Epithelial cell of proximal tubule (primary cell): ENCODE measurements around the gene SPATA19. TPM values are rescaled to one million over a fixed set of nuclear protein-coding genes. Genes with fewer than 3 reads are reported as not detected.

Experiments used
- DNase-seq: peaks from one replicate; pipeline ENCODE4 v3.0.0-alpha.2; 2011; ENCODE audit warnings: low read depth
- H3K4me3 ChIP-seq: 2 replicates; pipeline ENCODE4 v1.5.1; 2011; ENCODE audit warnings: low read depth, mild to moderate bottlenecking, low read length
- CTCF ChIP-seq: conservative IDR thresholded peaks from 2 replicates; pipeline ENCODE4 v1.5.1; 2012; ENCODE audit warnings: low read depth, mild to moderate bottlenecking, low read length
- total RNA-seq: library from RNA; depleted of rRNA; stranded (reverse); fragments of >200 nt; gene quantifications from 2 replicates; pipeline ENCODE4 v1.2.3, GENCODE V29; 2015

SPATA19 gene
- total RNA-seq, 1 donor from 2014 or later: not detected

GRCh38 chr11:133818302-133818701 lies 27.0 kb downstream of the SPATA19 start:
- no peak for TF ChIP-seq CTCF
- DNase-seq: no peak
- no peak overlapping the region for H3K4me3 ChIP-seq

GRCh38 chr11:133817449-133817848 lies 27.9 kb downstream of the SPATA19 start:
- no peak for TF ChIP-seq CTCF
- no peak for DNase-seq
- H3K4me3 ChIP-seq: no peak overlapping the region

GRCh38 chr11:133816146-133816870 lies 29.0 kb downstream of the SPATA19 start:
- no peak overlapping the region for H3K4me3 ChIP-seq
- TF ChIP-seq CTCF: no peak
- no peak for DNase-seq

GRCh38 chr11:133815636-133816035 lies 29.7 kb downstream of the SPATA19 start:
- TF ChIP-seq CTCF: no peak
- DNase-seq: no peak
- H3K4me3 ChIP-seq: no peak overlapping the region

GRCh38 chr11:133814588-133815100 lies 30.7 kb downstream of the SPATA19 start:
- no peak for DNase-seq
- TF ChIP-seq CTCF: no peak
- H3K4me3 ChIP-seq: no peak overlapping the region

GRCh38 chr11:133811850-133812685 lies 33.2 kb downstream of the SPATA19 start:
- TF ChIP-seq CTCF: no peak

More at GRCh38 chr11:133811850-133812685, 33.2 kb downstream of the SPATA19 start:
- no peak overlapping the region for H3K4me3 ChIP-seq
- no peak for DNase-seq
